ENCODE data around the gene APBA2.

DNA sequence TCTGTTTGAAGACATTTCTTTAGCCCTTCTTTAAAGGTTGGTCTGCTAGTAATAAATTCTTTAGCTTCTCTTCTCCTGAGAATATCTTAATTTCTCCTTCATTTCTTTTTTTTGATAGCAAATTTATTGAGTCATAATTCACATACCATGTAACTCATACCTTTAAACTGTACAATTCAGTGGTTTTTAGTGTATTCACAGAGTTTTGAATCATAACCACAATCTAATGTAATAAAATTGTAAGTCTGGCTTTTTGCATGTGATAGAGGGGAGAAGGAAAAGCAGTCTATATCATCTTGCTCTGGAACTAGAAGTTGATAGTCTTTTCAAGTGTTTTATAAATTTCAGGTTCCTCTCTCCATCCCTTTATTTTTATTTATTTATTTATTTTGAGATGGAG, 81.3 kb downstream of the APBA2 start:
- no peak for TF ChIP-seq CTCF (IDR thresholded peaks at IDR 0.05)
- no peak for TF ChIP-seq POLR2AphosphoS5 (IDR thresholded peaks at IDR 0.05; ENCODE audit: low read depth, low read length)
- no peak for TF ChIP-seq SIN3A (IDR thresholded peaks at IDR 0.05; ENCODE audit: borderline replicate concordance, insufficient read depth, low read depth, low read length)
- TF ChIP-seq, protein P1, sequence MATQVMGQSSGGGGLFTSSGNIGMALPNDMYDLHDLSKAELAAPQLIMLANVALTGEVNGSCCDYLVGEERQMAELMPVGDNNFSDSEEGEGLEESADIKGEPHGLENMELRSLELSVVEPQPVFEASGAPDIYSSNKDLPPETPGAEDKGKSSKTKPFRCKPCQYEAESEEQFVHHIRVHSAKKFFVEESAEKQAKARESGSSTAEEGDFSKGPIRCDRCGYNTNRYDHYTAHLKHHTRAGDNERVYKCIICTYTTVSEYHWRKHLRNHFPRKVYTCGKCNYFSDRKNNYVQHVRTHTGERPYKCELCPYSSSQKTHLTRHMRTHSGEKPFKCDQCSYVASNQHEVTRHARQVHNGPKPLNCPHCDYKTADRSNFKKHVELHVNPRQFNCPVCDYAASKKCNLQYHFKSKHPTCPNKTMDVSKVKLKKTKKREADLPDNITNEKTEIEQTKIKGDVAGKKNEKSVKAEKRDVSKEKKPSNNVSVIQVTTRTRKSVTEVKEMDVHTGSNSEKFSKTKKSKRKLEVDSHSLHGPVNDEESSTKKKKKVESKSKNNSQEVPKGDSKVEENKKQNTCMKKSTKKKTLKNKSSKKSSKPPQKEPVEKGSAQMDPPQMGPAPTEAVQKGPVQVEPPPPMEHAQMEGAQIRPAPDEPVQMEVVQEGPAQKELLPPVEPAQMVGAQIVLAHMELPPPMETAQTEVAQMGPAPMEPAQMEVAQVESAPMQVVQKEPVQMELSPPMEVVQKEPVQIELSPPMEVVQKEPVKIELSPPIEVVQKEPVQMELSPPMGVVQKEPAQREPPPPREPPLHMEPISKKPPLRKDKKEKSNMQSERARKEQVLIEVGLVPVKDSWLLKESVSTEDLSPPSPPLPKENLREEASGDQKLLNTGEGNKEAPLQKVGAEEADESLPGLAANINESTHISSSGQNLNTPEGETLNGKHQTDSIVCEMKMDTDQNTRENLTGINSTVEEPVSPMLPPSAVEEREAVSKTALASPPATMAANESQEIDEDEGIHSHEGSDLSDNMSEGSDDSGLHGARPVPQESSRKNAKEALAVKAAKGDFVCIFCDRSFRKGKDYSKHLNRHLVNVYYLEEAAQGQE (IDR thresholded peaks at IDR 0.05; ENCODE audit: insufficient read depth in 1 of 2, low read depth in 2 of 2, low read length in 1 of 2): no peak
